Ishikawa (cell line): ENCODE measurements around the gene CHCHD6.

Source experiments
- CEBPB ChIP-seq: IDR thresholded peaks from 2 replicates; pipeline ENCODE4 v1.6.1; 2012
- CREB1 ChIP-seq: IDR thresholded peaks from 2 replicates; pipeline ENCODE4 v1.6.1; 2012; ENCODE audit warnings: low read depth
- EGR1 ChIP-seq: IDR thresholded peaks from 2 replicates; pipeline ENCODE4 v1.6.1; 2012
- EP300 ChIP-seq: IDR thresholded peaks from 2 replicates; pipeline ENCODE4 v1.6.1; 2012; ENCODE audit warnings: borderline replicate concordance
- FOXM1 ChIP-seq: IDR thresholded peaks from 2 replicates; pipeline ENCODE4 v1.6.1; 2012; ENCODE audit warnings: low read depth, borderline replicate concordance
- MAX ChIP-seq: IDR thresholded peaks from 2 replicates; pipeline ENCODE4 v1.6.1; 2012
- NFIC ChIP-seq: IDR thresholded peaks from 2 replicates; pipeline ENCODE4 v1.6.1; 2012
- RAD21 ChIP-seq: IDR thresholded peaks from 2 replicates; pipeline ENCODE4 v1.6.1; 2012; ENCODE audit warnings: low read depth
- REST ChIP-seq: IDR thresholded peaks from 2 replicates; pipeline ENCODE4 v1.6.1; 2012; ENCODE audit warnings: low read depth, mild to moderate bottlenecking
- TAF1 ChIP-seq: IDR thresholded peaks from 2 replicates; pipeline ENCODE4 v1.6.1; 2012; ENCODE audit warnings: low read depth, mild to moderate bottlenecking
- TCF12 ChIP-seq: IDR thresholded peaks from 2 replicates; pipeline ENCODE4 v1.6.1; 2012; ENCODE audit warnings: low read depth
- TEAD4 ChIP-seq: IDR thresholded peaks from 2 replicates; pipeline ENCODE4 v1.6.1; 2012
- YY1 ChIP-seq: IDR thresholded peaks from 2 replicates; pipeline ENCODE4 v1.6.1; 2012; ENCODE audit warnings: low read depth
- ZBTB7A ChIP-seq: IDR thresholded peaks from 2 replicates; pipeline ENCODE4 v1.6.1; 2012; ENCODE audit warnings: low read depth
- TF ChIP-seq, protein P1 (sequence below): IDR thresholded peaks from 2 replicates; pipeline ENCODE4 v1.6.1; 2012

CHCHD6 gene

GRCh38 chr3:126928921-126929474, 225.0 kb downstream of the CHCHD6 start:
- TF ChIP-seq TAF1, result no peak
- no peak for TF ChIP-seq TEAD4
- no peak for TF ChIP-seq MAX
- no peak for TF ChIP-seq CREB1
- TF ChIP-seq EP300, result no peak
- TF ChIP-seq EGR1, result no peak
- no peak for TF ChIP-seq CEBPB
- TF ChIP-seq RAD21, result no peak
- no peak for TF ChIP-seq TCF12

DNA sequence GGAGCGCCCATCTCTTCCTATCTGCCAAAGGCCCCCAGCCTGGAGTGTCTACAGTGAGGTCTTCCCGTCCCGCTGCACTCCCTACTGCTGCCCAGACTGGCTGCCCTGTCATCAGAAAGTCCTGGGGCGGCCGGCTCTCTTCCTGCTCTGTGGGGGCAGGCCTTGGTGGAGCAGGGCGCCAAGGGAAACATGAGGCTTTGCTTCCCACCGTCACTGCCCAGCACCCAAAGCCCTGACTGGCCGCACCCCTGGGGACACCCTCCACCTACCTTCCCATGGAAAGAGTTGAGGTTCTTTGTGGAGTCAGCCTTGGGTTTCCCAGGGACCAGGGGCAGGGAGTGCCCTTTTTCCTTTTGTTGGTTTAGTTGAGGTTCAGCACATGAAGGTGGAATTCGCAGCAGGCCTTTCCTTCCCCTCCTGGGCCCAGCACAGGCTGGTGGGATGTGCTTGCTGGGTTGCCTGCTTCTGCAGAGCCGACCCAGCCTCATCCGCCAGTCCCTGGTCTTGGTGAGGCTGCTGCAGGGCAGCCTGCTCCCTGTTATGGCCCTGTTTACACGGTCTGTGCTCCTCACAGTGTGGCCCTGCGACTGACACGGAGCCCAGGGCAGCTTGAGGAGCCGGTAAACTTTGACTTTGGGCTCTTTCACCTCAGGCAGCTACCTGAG, 227.0 kb downstream of the CHCHD6 start:
- TF ChIP-seq YY1, result no peak
- no peak for TF ChIP-seq CREB1
- TF ChIP-seq MAX, result no peak
- no peak for TF ChIP-seq RAD21
- no peak for TF ChIP-seq ZBTB7A
- no peak for TF ChIP-seq EGR1
- no peak for TF ChIP-seq EP300
- TF ChIP-seq TEAD4, result no peak
- no peak for TF ChIP-seq REST
- TF ChIP-seq NFIC, result no peak
- no peak for TF ChIP-seq FOXM1
- TF ChIP-seq TCF12, result no peak
- TF ChIP-seq TAF1, result no peak
- TF ChIP-seq CEBPB, result no peak
- TF ChIP-seq, protein P1, sequence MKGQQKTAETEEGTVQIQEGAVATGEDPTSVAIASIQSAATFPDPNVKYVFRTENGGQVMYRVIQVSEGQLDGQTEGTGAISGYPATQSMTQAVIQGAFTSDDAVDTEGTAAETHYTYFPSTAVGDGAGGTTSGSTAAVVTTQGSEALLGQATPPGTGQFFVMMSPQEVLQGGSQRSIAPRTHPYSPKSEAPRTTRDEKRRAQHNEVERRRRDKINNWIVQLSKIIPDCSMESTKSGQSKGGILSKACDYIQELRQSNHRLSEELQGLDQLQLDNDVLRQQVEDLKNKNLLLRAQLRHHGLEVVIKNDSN, result no peak

GRCh38 chr3:126931806-126932187, 227.8 kb downstream of the CHCHD6 start:
- TF ChIP-seq YY1 (no peak), RAD21 (no peak), EP300 (no peak)

DNA sequence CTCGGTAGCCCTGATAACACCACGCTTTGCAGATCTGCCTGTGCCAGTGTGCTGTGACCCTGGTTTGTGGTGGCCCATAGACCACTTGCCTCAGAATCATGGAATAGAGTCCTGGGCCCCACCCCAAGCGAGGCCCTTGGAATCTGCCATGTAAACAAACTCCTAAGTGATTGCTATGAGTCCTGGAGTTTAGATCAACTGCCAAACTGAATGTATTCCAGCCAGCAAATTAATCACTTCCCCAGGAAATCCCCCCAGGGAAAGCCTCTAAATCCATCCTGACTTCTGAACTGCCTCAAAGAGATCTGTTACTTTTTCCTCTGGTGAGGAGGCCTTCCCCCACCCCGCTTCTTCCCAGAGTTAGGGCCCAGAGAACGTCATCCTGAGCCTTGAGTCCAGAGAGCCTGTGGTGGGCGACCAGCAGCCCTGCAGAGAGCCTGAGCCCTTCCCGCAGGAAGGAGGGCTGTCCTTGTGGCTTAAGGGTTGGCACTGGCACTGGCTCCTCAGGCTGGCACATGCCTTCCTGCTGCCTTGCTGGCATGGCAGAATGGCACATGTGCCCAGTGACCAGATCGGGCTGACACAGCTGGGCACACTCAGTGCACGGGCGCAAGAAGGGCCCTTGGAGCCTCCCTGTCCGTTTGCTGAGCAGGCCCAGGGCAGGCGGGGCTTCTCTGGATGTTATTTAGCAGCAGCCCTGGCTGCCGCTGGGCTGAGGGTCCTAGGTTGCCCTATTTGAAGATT, 228.3 kb downstream of the CHCHD6 start:
- TF ChIP-seq TEAD4, result no peak
- TF ChIP-seq MAX, result no peak
- no peak for TF ChIP-seq CEBPB
- no peak for TF ChIP-seq EGR1
- TF ChIP-seq EP300, result no peak
- TF ChIP-seq TAF1, result no peak
- TF ChIP-seq YY1, result no peak
- TF ChIP-seq FOXM1, result no peak
- no peak for TF ChIP-seq TCF12
- TF ChIP-seq, protein P1, result no peak
- no peak for TF ChIP-seq NFIC
- TF ChIP-seq ZBTB7A, result no peak

DNA sequence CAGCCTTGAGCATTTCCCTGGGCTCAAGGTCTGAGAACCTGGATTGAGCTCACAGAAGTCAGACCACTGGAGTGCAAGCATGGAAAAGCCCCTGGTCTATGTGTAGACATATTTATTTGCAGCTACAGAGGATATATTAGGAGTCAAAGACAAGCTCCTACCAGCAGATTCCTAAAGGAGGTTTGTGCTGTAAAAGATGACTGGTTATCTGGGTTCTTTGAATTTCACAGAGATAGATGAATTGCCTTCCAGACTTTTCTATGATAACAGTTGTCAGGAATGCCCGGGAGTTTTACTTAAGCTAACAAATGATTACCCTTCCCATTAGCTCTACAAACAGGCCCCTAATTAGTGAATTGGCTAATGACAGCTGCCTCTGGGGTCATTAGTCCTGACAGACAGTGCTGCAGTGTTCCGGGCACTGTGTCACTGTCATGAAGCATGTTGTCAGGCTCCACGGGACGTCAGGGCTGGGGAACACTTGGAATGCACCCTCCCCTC, 230.0 kb downstream of the CHCHD6 start:
- TF ChIP-seq ZBTB7A, result no peak
- TF ChIP-seq RAD21, result no peak
- no peak for TF ChIP-seq TEAD4
- TF ChIP-seq, protein P1, result no peak
- no peak for TF ChIP-seq YY1
- TF ChIP-seq CEBPB, result no peak
- TF ChIP-seq TCF12, result no peak
- no peak for TF ChIP-seq MAX
- no peak for TF ChIP-seq NFIC
- no peak for TF ChIP-seq FOXM1
- no peak for TF ChIP-seq EP300
- TF ChIP-seq CREB1, result no peak
- TF ChIP-seq EGR1, result no peak

DNA sequence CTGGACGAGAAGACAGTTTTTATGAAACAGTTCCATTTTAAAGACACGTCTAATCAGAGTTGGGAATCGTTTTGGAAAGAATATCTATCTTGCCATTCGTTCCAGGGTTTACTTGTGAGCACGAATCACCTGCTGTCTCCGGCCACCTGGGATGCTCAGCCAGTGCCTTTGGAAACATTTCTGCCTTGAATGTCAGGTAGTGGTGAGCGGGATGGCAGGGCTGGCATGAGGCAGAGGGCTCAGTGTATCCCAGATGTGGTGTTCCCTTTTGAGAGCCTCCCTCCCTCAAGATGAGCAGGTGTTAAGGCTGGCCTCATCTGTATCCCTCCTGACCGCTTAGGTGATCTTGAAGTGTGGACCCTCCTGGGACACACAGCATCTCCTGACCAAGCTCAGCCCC, 231.0 kb downstream of the CHCHD6 start:
- TF ChIP-seq REST, result no peak
- no peak for TF ChIP-seq TEAD4
- TF ChIP-seq MAX, result no peak
- no peak for TF ChIP-seq NFIC
- TF ChIP-seq EGR1, result no peak
- no peak for TF ChIP-seq CEBPB
- TF ChIP-seq ZBTB7A, result no peak
- TF ChIP-seq EP300, result no peak
- no peak for TF ChIP-seq YY1
- TF ChIP-seq RAD21, result no peak
- TF ChIP-seq, protein P1, result no peak
